HEK293 (cell line): ENCODE results near the gene CFAP221.

Experiments
- KLF16 ChIP-seq: fragments of 450-650 bp; formaldehyde crosslinking; IDR thresholded peaks from 2 replicates; pipeline ENCODE4 v1.5.1; 2017; ENCODE audit warnings: missing biosample characterization, missing genetic modification characterization
- REST ChIP-seq: fragments of 450-650 bp; formaldehyde crosslinking; IDR thresholded peaks from 2 replicates; pipeline ENCODE4 v1.5.1; 2016; ENCODE audit warnings: missing biosample characterization, missing genetic modification characterization
- ZBTB21 ChIP-seq: fragments of 450-650 bp; formaldehyde crosslinking; IDR thresholded peaks from 2 replicates; pipeline ENCODE4 v1.5.1; 2017; ENCODE audit warnings: missing biosample characterization, missing genetic modification characterization
- ZNF302 ChIP-seq: fragments of 450-650 bp; formaldehyde crosslinking; IDR thresholded peaks from 2 replicates; pipeline ENCODE4 v1.5.1; 2016; ENCODE audit warnings: missing biosample characterization, missing genetic modification characterization, low read depth
- ZNF626 ChIP-seq: fragments of 450-650 bp; sonication (Bioruptor Pico); formaldehyde crosslinking; IDR thresholded peaks from 2 replicates; pipeline ENCODE4 v1.5.1; 2018; ENCODE audit warnings: missing biosample characterization, missing genetic modification characterization, inconsistent platforms
- ZNF701 ChIP-seq: fragments of 450-650 bp; formaldehyde crosslinking; IDR thresholded peaks from 2 replicates; pipeline ENCODE4 v1.5.1; 2016; ENCODE audit warnings: missing biosample characterization, missing genetic modification characterization
- TF ChIP-seq, protein P1 (sequence below): fragments of 450-650 bp; formaldehyde crosslinking; IDR thresholded peaks from 2 replicates; pipeline ENCODE4 v1.5.1; 2016; ENCODE audit warnings: missing biosample characterization, missing genetic modification characterization

DNA sequence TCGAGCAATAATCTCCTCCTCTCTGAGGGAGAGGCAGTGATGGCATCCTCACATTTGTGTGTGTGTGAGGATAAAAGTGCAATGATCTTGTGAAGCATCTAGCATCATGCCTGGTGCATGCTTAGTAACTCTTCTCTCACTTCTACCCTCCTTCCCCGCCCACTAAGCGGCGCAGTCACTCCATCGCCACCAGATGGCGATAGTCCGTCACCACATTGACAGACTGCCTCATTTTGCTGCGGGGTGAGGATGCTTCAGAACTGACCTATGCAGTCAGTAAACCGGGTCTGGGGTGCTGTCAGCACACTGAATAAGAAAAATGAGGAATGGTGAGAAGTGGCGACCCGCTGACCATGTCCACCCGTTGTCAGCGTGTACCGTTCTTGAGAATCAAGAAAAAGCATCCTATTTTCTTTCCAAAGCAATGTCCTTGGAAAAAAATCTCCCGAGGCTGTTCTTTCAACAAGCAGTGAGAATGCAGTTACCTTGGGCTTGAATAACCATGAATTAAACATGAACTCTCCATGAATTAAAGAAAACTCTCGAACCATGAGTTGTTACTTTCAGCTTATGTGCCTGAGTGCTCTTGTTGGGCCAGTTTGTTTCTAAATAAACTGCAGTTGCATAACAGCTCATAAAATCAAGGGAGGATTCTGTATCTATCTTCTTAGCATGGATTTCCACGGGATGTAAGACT lies 97.5 kb downstream of the CFAP221 start:
- TF ChIP-seq, protein P1, sequence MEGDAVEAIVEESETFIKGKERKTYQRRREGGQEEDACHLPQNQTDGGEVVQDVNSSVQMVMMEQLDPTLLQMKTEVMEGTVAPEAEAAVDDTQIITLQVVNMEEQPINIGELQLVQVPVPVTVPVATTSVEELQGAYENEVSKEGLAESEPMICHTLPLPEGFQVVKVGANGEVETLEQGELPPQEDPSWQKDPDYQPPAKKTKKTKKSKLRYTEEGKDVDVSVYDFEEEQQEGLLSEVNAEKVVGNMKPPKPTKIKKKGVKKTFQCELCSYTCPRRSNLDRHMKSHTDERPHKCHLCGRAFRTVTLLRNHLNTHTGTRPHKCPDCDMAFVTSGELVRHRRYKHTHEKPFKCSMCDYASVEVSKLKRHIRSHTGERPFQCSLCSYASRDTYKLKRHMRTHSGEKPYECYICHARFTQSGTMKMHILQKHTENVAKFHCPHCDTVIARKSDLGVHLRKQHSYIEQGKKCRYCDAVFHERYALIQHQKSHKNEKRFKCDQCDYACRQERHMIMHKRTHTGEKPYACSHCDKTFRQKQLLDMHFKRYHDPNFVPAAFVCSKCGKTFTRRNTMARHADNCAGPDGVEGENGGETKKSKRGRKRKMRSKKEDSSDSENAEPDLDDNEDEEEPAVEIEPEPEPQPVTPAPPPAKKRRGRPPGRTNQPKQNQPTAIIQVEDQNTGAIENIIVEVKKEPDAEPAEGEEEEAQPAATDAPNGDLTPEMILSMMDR (tag by site-specific recombination) = peak; percentile 91
- no peak for TF ChIP-seq REST (tag by site-specific recombination)
- TF ChIP-seq ZNF302 = no peak
- no peak for TF ChIP-seq ZNF701 (tag by site-specific recombination)
- no peak for TF ChIP-seq ZBTB21 (tag by site-specific recombination)
- no peak for TF ChIP-seq ZNF626 (tag by site-specific recombination)
- TF ChIP-seq KLF16 = no peak
